SU-DHL-6 (cell line): ENCODE results near the gene MECR.

Source experiments
- H2AFZ ChIP-seq: fragments of 200-600 bp; sonication (generic); 2 replicates; pipeline ENCODE4 v1.6.1; 2014; ENCODE audit warnings: low read depth, mild to moderate bottlenecking, moderate library complexity, mixed read lengths, antibody characterized with exemption, low read length; ENCODE audit not compliant: severe bottlenecking
- H3F3A ChIP-seq: fragments of 200-600 bp; shearing (Covaris generic); 2 replicates; pipeline ENCODE4 v1.6.0; 2016; ENCODE audit warnings: antibody characterized with exemption, mild to moderate bottlenecking; ENCODE audit not compliant: insufficient read depth
- H3K27ac ChIP-seq: fragments of 200-600 bp; sonication (generic); 2 replicates; pipeline ENCODE4 v1.5.1; 2016; ENCODE audit warnings: low read depth, mild to moderate bottlenecking, low read length, moderate library complexity, mixed read lengths
- H3K27me3 ChIP-seq: fragments of 200-600 bp; sonication (generic), shearing (Covaris generic); 2 replicates; pipeline ENCODE4 v1.6.0; 2014; ENCODE audit warnings: mild to moderate bottlenecking, low read length
- H3K36me3 ChIP-seq: fragments of 200-600 bp; sonication (generic); 2 replicates; pipeline ENCODE4 v1.6.1; 2014; ENCODE audit warnings: mild to moderate bottlenecking, low read length, mixed read lengths
- H3K4me2 ChIP-seq: fragments of 300-600, 200-600 bp; shearing (Covaris generic), sonication (generic); 2 replicates; pipeline ENCODE4 v1.6.0; 2014; ENCODE audit warnings: low read length, low read depth, mild to moderate bottlenecking; ENCODE audit not compliant: poor library complexity, severe bottlenecking
- H3K4me3 ChIP-seq: fragments of 200-600 bp; sonication (generic); 2 replicates; pipeline ENCODE4 v1.5.1; 2014; ENCODE audit warnings: antibody characterized with exemption, low read length, mild to moderate bottlenecking, mixed read lengths; ENCODE audit not compliant: insufficient read depth, poor library complexity, severe bottlenecking
- H3K79me2 ChIP-seq: fragments of 200-600 bp; sonication (generic); 2 replicates; pipeline ENCODE4 v1.6.1; 2014; ENCODE audit warnings: mild to moderate bottlenecking, low read length, moderate library complexity; ENCODE audit not compliant: insufficient read depth
- H3K9ac ChIP-seq: fragments of 200-600 bp; sonication (generic); 2 replicates; pipeline ENCODE4 v1.7.0; 2014; ENCODE audit warnings: mild to moderate bottlenecking, low read length
- H3K9me2 ChIP-seq: fragments of 200-600 bp; sonication (generic); replicated peaks from 2 replicates; pipeline ENCODE4 v1.6.1; 2014; ENCODE audit warnings: low read length; ENCODE audit not compliant: insufficient read depth
- H3K9me3 ChIP-seq: fragments of 200-600 bp; sonication (generic); 2 replicates; pipeline ENCODE4 v1.6.1; 2014; ENCODE audit warnings: low read length, mixed read lengths; ENCODE audit not compliant: insufficient read depth
- H4K20me1 ChIP-seq: fragments of 200-600 bp; sonication (generic); 2 replicates; pipeline ENCODE4 v1.6.1; 2014; ENCODE audit warnings: low read depth, mild to moderate bottlenecking, antibody characterized with exemption, low read length, moderate library complexity, mixed read lengths
- EZH2phosphoT487 ChIP-seq: fragments of 200-600 bp; sonication (generic), shearing (Covaris generic); conservative IDR thresholded peaks from 2 replicates; pipeline ENCODE4 v1.6.1; 2018; ENCODE audit warnings: mild to moderate bottlenecking, antibody characterized with exemption, low read length, moderate library complexity, mixed read lengths
- TF ChIP-seq, protein P1 (sequence below): fragments of 200-600 bp; sonication (generic); IDR thresholded peaks from one replicate; pipeline ENCODE4 v1.5.1; 2017; ENCODE audit warnings: antibody characterized with exemption, mild to moderate bottlenecking, low read length, moderate library complexity; ENCODE audit not compliant: insufficient read depth, poor library complexity, severe bottlenecking

MECR gene

GRCh38 chr1:29180497-29181412 is 50.0 kb downstream of the MECR start:
- Histone ChIP-seq H3K79me2 (peaks cover 59% of the 10 kb centered on the region), H3K27me3 (no peaks in the 10 kb centered on the region), H3K4me2 (peak overlapping the region; percentile 96), H4K20me1 (peaks cover 36% of the 10 kb centered on the region), H3K9me3 (no peaks in the 10 kb centered on the region), H3K36me3 (peaks cover 17% of the 10 kb centered on the region), H3F3A (peaks cover 16% of the 10 kb centered on the region), H3K4me3 (peak overlapping the region; percentile 97), H3K9me2 (no peaks in the 10 kb centered on the region), H3K27ac (peak overlapping the region; percentile 87), H2AFZ (no peak overlapping the region), H3K9ac (peak overlapping the region; percentile 99)
- TF ChIP-seq EZH2phosphoT487: no peak
- TF ChIP-seq, protein P1, sequence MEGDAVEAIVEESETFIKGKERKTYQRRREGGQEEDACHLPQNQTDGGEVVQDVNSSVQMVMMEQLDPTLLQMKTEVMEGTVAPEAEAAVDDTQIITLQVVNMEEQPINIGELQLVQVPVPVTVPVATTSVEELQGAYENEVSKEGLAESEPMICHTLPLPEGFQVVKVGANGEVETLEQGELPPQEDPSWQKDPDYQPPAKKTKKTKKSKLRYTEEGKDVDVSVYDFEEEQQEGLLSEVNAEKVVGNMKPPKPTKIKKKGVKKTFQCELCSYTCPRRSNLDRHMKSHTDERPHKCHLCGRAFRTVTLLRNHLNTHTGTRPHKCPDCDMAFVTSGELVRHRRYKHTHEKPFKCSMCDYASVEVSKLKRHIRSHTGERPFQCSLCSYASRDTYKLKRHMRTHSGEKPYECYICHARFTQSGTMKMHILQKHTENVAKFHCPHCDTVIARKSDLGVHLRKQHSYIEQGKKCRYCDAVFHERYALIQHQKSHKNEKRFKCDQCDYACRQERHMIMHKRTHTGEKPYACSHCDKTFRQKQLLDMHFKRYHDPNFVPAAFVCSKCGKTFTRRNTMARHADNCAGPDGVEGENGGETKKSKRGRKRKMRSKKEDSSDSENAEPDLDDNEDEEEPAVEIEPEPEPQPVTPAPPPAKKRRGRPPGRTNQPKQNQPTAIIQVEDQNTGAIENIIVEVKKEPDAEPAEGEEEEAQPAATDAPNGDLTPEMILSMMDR: no peak

- Histone ChIP-seq H3K36me3 (peaks cover 17% of the 10 kb centered on the region), H3K27me3 (no peaks in the 10 kb centered on the region), H3K4me2 (peak overlapping the region; percentile 96), H3K9me3 (no peaks in the 10 kb centered on the region), H3K4me3 (peak overlapping the region; percentile 97), H3K79me2 (peaks cover 68% of the 10 kb centered on the region), H3F3A (peaks cover 16% of the 10 kb centered on the region), H3K9me2 (no peaks in the 10 kb centered on the region), H2AFZ (no peak overlapping the region), H3K27ac (no peak overlapping the region; the same call in 1 of the 2 replicates), H4K20me1 (peaks cover 36% of the 10 kb centered on the region), H3K9ac (peak overlapping the region; percentile 99)
- TF ChIP-seq, protein P1: no peak
- no peak for TF ChIP-seq EZH2phosphoT487
These were observed 51.0 kb downstream of the MECR start for GRCh38 chr1:29179641-29180184.

GRCh38 chr1:29177022-29177705 is 53.6 kb downstream of the MECR start:
- H3K4me3 ChIP-seq: no peak overlapping the region
- H2AFZ ChIP-seq: no peak overlapping the region
- H3K4me2 ChIP-seq: peak overlapping the region; percentile 17
- peaks cover 94% of the 10 kb centered on the region for H3K79me2 ChIP-seq
- H3K36me3 ChIP-seq: peaks cover 24% of the 10 kb centered on the region
- no peaks in the 10 kb centered on the region for H3K9me3 ChIP-seq
- no peak overlapping the region for H3K27ac ChIP-seq
- H4K20me1 ChIP-seq: peaks cover 49% of the 10 kb centered on the region
- H3K9ac ChIP-seq: no peak overlapping the region
- peaks cover 9% of the 10 kb centered on the region; the same call in 1 of the 2 replicates for H3F3A ChIP-seq
- no peaks in the 10 kb centered on the region for H3K27me3 ChIP-seq
- H3K9me2 ChIP-seq: no peaks in the 10 kb centered on the region
- no peak for TF ChIP-seq EZH2phosphoT487
- TF ChIP-seq, protein P1: no peak
